ENCODE data around the gene THRB. TPM values are rescaled to one million over a fixed set of nuclear protein-coding genes. Genes with fewer than 3 reads are reported as not detected.

THRB gene
- 0.09 and 0.38 TPM in 2 replicates for total RNA-seq

DNA sequence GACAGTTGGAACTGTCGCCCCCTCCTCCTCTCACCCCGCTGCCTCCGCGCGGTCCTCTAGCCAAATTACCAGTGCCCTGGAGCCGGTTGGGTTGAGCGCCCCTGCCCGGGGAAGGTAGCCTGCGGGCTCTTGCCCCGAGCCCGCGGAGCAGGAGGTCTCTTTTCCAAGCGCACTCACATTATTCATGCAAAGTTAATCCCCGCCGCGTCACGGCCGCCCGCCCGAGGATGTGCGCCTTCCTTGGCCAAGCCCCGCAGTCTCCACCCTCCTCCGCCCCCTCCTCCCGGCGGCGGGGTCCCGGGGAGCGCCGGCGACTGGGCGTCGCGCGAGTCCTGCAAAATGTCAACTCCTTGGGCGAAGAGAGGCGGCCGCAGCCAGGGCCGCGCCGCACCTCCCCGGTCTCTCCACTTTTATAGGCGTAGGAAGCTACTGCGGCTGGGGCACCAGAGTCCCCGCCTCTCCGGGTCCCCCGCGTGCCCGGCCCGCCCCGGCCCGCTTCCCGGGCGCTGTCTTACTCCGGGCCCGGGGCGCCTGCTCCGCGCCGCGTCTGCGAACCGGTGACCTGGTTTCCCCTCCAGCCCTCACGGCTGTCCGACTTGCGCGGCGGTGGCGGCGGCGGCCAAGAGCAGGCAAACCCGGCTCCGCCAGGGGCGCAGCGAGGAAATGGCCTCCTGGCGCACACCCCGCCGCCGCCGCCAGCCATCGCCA is at the start of gene THRB:
Gene THRB, minus strand, starts transcription at position 233 of the 708 bp plus-strand sequence.

All from endothelial cell of coronary artery (primary cell).